GM12878 (cell line): ENCODE measurements around the gene IL3.

Source experiments
- CTCF ChIP-seq, 3 experiments: IDR thresholded peaks in 2 of 3; conservative IDR thresholded peaks in 1 of 3; 2 replicates each; pipeline ENCODE4 v1.5.1; 2011; ENCODE audit warnings: low read depth in 3 of 3, low read length in 3 of 3, mild to moderate bottlenecking in 3 of 3, control low read depth in 2 of 3, moderate library complexity in 2 of 3, inconsistent platforms in 1 of 3, mixed read lengths in 1 of 3; ENCODE audit not compliant: control insufficient read depth in 2 of 3, insufficient read depth in 1 of 3; ENCODE audit errors: extremely low read depth in 1 of 3
- MTA2 ChIP-seq: fragments of 450-650 bp; IDR thresholded peaks from 2 replicates; pipeline ENCODE4 v1.6.1; 2016; ENCODE audit warnings: low read depth, mild to moderate bottlenecking, moderate library complexity
- PKNOX1 ChIP-seq: fragments of 450-650 bp; IDR thresholded peaks from 2 replicates; pipeline ENCODE4 v1.6.1; 2016; ENCODE audit warnings: mild to moderate bottlenecking
- POLR2A ChIP-seq: IDR thresholded peaks from 2 replicates; pipeline ENCODE4 v1.6.1; 2011; ENCODE audit warnings: low read depth, mild to moderate bottlenecking, low read length
- POLR2AphosphoS5 ChIP-seq: IDR thresholded peaks from 2 replicates; pipeline ENCODE4 v1.6.1; 2011; ENCODE audit warnings: mild to moderate bottlenecking, low read length, inconsistent platforms

- TF ChIP-seq POLR2A (no peak), POLR2AphosphoS5 (no peak), CTCF (IDR thresholded peaks at IDR 0.05 in 2 of 3, conservative IDR thresholded peaks at IDR 0.05 in 1 of 3; ENCODE audit: control insufficient read depth in 2 of 3, extremely low read depth in 1 of 3, insufficient read depth in 1 of 3, low read depth in 3 of 3, low read length in 3 of 3) (no peak), PKNOX1 (no peak), MTA2 (no peak)
These were observed 5.6 kb upstream of the IL3 start for GRCh38 chr5:132054697-132055440.
